GM10266 (cell line): Measurements from ENCODE around the gene DDX39B.

Source experiments
- DNase-seq: peaks from one replicate; pipeline ENCODE4 v3.0.0; 2012; ENCODE audit errors: extremely low spot score
- TF ChIP-seq, protein P1 (sequence below): IDR thresholded peaks from 2 replicates; pipeline ENCODE4 v1.5.1; 2012; ENCODE audit warnings: mild to moderate bottlenecking, low read depth; ENCODE audit not compliant: control insufficient read depth, insufficient read depth; ENCODE audit errors: missing control alignments

DDX39B gene

DNA sequence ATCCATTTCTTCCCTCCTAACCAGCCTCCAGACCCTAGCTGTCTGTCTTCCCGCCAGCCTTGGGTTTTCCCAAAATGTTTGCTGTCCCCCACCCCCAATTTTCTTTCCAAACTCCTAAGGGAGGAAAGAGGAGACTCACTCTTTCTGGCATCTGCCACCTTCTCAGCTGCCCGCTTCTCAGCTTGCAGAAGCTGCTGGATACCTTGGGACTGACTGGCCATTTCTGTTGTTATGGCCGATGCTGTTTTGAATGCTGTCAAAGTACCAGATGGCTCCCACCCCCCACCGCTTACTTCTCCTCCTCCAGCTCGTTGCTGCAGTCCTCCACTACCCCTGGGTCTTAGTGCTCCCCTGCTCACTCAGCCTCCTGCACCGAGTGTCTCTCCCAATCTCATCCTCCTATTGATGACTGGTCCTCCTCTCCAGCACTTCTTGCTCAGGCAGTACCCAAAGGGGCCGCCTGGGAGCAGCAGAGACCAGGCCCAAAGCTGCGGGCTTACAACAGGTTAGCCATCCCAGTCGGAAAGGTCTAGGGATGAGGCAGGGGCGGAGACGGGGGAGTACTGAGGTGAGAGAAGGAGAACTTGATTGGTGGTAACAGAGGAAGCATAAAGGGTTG, 4.6 kb upstream of the DDX39B start, which contains the start of gene ATP6V1G2:
Gene ATP6V1G2, minus strand, starts transcription at position 270 of the 619 bp plus-strand sequence. Its CDS starts 49 bp downstream, at position 221.
- DNase-seq, result peak; percentile 75
- TF ChIP-seq, protein P1, sequence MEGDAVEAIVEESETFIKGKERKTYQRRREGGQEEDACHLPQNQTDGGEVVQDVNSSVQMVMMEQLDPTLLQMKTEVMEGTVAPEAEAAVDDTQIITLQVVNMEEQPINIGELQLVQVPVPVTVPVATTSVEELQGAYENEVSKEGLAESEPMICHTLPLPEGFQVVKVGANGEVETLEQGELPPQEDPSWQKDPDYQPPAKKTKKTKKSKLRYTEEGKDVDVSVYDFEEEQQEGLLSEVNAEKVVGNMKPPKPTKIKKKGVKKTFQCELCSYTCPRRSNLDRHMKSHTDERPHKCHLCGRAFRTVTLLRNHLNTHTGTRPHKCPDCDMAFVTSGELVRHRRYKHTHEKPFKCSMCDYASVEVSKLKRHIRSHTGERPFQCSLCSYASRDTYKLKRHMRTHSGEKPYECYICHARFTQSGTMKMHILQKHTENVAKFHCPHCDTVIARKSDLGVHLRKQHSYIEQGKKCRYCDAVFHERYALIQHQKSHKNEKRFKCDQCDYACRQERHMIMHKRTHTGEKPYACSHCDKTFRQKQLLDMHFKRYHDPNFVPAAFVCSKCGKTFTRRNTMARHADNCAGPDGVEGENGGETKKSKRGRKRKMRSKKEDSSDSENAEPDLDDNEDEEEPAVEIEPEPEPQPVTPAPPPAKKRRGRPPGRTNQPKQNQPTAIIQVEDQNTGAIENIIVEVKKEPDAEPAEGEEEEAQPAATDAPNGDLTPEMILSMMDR, result peak; percentile 98

DNA sequence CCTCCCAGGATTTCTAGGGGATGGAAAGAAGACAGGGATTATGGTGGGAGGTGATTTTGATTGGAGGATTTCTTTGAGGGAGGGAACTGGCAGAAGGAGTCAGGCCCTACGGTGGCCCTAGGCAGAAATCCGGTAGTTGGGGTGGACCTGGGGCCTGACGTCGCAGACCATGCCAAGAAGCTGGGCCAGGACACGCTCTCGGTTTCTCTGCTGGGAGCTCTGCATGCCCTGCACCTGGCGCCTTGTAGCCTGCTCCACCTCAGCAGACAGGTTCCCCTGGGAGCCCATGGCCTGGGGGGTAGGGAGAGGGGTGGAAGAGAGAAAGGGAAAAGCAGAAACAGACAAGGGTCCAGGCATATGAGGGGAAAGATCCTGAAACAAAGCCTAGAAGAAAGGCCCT, 3.5 kb upstream of the DDX39B start:
- TF ChIP-seq, protein P1, result no peak
- no peak for DNase-seq

DNA sequence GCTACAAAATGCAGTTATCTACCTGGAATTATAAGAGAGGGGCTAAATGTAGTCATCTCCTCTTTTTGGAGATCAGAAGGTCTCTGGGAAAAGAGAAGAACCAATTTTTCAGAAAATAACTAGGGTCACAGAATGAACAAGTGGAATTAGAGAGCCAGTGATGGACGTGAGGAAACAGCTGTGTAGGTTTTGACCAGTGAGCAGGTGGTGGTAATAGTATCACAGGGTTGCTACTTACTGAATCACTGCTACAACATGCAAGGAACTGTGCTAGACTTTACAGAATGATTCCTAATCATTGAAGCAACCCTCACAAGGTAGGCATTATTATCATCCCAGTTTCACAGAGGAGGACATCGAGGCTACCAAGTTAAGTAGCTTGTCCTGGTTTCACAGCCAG, 2.9 kb upstream of the DDX39B start:
- DNase-seq, result no peak
- TF ChIP-seq, protein P1, result no peak

DNA sequence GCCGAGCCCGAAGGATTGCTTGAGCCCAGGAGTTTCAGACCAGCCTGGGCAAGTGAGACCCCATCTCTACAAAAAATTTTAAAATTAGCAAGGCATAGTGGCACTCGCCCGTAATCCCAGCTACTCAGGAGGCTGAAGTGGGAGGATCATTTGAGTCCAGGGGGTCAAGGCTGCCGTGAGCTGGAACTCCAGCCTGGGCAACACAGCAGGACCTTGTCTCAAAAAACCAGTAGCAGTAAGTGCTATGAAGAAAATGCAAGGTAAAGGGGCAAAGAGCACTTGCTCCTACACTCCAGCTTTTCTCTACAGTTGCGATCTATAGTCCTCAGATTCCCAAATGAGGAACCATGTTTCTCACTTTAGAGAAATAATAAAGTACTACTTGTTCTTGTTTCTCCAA, 1.8 kb upstream of the DDX39B start:
- TF ChIP-seq, protein P1, result no peak
- no peak for DNase-seq

DNA sequence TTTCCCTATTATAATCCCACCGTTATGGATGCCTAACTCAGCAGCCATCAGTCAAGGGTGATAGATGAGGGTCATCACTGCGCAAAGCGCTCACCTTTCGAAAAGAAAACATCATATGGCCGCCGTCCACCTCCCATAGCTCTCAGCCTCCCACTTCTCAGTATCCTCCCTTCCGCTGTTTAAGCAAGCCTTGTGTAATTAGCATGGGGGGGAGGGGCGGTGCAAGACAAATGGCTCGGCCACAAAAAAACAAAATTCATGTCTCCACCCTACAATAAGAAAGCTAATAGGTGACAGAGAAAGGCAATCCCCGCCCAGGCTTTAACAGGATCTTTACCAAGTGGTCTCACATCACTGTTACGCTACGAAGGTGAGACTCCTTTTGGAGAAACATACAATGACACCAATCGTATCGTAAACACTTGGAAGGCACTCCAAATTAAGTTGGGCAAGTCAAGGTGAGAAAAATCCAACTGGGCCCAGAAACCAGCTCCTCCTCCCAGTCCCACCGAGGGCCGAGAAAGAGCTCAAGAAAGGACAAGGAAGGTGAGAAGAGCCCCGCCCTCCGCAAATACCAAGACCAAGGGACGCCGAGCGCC, 645 bp downstream of the DDX39B start:
- peak; percentile 60 for DNase-seq
- TF ChIP-seq, protein P1, result no peak

DNA sequence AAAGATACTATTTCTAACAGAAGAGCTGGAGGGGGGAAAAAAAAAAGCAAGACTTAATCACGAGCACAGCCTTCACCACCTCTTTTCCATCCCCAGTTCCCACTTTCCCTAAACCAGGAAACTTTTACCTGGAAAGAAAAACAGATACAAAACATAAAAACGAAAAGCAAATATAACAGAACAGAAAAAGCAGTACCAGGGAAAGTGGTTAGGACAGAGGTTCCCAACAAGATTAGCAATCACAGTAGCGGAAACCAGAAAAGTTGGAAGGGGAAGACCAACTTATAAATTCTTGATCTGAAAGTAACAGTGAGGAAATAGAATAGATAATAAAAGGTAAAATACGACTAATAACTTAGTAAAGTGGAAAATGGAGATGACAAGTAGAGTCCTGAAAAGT, 1.2 kb downstream of the DDX39B start:
- DNase-seq, result no peak
- TF ChIP-seq, protein P1, result no peak

DNA sequence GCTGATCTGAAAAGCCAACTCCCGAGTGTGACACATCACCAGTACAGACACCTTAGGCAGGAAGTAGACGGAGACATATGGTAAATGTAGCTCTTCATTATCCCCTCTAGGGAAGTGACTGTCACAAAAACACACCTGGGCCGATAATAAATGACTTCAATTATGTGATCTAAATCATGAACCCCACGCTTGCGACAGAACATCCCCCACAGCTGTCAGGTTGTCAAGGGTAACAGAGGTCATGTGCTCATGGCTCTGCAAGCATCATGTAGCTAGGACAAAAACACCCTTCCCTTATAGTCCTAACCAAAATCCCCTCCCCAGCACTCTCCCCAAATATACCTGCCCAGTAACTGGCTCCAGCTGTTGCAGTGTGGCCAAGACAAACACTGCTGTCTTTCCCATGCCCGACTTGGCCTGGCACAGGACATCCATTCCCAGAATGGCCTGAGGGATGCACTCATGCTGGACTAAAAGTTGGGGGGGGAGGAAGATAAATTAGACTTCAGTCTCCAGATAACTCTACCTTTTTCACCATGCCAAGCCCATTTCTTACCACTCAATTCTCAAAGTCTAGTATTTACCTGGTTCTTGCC, 2.9 kb downstream of the DDX39B start:
- DNase-seq, result no peak
- TF ChIP-seq, protein P1, result no peak
